Progenitor cell of endocrine pancreas (in vitro differentiated cells): ENCODE data around the gene PLEKHA3. TPM values are rescaled to one million over a fixed set of nuclear protein-coding genes. Genes with fewer than 3 reads are reported as not detected.
A peak's percentile ranks its signal among the peaks of the same experiment; 100 is the strongest.

Experiments used
- DNase-seq: peaks from one replicate; pipeline ENCODE4 v3.0.0; 2021; ENCODE audit warnings: low spot score; ENCODE audit not compliant: unreplicated experiment
- H3K27ac Mint-ChIP-seq: 2 replicates; pipeline ENCODE4 v1.8.0; 2021; ENCODE audit warnings: mild to moderate bottlenecking, moderate library complexity, mixed read lengths
- H3K27me3 Mint-ChIP-seq: 2 replicates; pipeline ENCODE4 v1.8.0; 2021; ENCODE audit warnings: mixed read lengths
- H3K36me3 Mint-ChIP-seq: 2 replicates; pipeline ENCODE4 v1.8.0; 2022; ENCODE audit warnings: mixed read lengths; ENCODE audit not compliant: insufficient read depth
- H3K4me1 Mint-ChIP-seq: 2 replicates; pipeline ENCODE4 v1.8.0; 2021; ENCODE audit warnings: low read depth, mixed read lengths
- H3K4me3 Mint-ChIP-seq: 2 replicates; pipeline ENCODE4 v1.8.0; 2021; ENCODE audit warnings: low read depth, mild to moderate bottlenecking, moderate library complexity, mixed read lengths
- H3K9me3 Mint-ChIP-seq: 2 replicates; pipeline ENCODE4 v1.8.0; 2021; ENCODE audit warnings: low read depth, mixed read lengths
- long read RNA-seq: library from polyadenylated mRNA; unstranded; transcript quantifications from one replicate; pipeline ENCODE4 v2.0.0, GENCODE V29; 2020
- total RNA-seq: library from RNA; stranded (reverse); gene quantifications from 2 replicates; pipeline ENCODE4 v1.2.1, GENCODE V29; 2021
- TF ChIP-seq, protein P1 (sequence below): fragments of 200-600 bp; sonication (generic); IDR thresholded peaks from one replicate; pipeline ENCODE4 v1.5.0; 2021; ENCODE audit warnings: antibody characterized with exemption, mild to moderate bottlenecking; ENCODE audit not compliant: unreplicated experiment

Gene PLEKHA3
- total RNA-seq, result 28.2 and 31.0 TPM in 2 replicates
- long read RNA-seq, full-length matches to known transcripts, result 1 of 3 reads
- long read RNA-seq, partial matches to known transcripts, result 1 of 3 reads
- long read RNA-seq, other reads (novel, unspliced or antisense), result 1 of 3 reads

DNA sequence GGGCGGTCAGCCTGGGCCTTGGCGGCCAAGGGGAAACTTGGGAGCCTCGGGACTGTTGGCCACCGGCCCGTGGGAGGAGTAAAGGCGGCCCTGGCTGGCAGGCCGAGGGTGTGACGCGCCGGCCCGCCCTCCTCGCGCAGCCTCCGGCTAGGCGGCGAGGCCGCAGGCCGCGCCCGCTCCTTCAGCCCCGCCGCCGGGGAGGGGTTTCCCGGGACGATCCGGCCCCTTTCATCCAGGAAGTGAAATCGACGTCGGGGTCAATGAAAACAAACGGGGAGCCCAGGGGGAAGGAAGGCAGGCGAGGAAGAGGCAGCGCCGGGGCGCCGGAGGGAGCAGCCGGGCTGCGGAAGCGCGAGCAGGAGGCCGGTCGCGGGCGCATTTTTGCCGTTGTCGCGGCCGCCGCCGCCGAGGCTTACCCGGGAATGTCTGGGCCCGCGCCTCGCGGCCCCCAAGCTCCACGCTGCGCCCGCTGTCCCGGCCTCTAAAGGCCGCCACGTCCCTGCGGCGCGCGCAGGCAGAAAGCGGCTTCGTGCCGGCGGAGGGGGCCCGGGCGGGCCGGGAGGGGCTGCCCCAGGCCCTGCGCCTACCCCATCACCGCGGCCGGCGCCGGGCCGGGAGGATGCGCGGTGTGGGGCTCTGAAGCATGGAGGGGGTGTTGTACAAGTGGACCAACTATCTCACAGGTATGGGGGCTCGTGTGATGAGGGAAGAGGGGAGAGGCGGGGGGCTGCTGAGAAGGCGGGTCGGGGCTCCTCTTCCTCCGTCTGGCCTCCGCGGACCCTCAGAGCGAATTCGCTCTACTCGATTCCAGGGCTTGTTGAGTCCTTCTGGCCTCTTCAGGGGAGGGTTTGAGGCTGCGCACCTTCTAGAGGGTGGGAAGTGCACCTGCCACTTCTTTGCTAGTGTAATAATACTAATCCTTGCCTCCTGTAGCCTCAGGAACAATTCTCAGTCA lies at the start of gene PLEKHA3:
Gene PLEKHA3, plus strand, starts transcription at position 231 of the 955 bp plus-strand sequence. Its CDS starts 413 bp downstream, at position 644.
- H3K27ac Mint-ChIP-seq, result peak within 1 kb of the TSS; percentile 99
- H3K36me3 Mint-ChIP-seq, result peaks cover under 1% of the 10 kb centered on the region
- TF ChIP-seq, protein P1, sequence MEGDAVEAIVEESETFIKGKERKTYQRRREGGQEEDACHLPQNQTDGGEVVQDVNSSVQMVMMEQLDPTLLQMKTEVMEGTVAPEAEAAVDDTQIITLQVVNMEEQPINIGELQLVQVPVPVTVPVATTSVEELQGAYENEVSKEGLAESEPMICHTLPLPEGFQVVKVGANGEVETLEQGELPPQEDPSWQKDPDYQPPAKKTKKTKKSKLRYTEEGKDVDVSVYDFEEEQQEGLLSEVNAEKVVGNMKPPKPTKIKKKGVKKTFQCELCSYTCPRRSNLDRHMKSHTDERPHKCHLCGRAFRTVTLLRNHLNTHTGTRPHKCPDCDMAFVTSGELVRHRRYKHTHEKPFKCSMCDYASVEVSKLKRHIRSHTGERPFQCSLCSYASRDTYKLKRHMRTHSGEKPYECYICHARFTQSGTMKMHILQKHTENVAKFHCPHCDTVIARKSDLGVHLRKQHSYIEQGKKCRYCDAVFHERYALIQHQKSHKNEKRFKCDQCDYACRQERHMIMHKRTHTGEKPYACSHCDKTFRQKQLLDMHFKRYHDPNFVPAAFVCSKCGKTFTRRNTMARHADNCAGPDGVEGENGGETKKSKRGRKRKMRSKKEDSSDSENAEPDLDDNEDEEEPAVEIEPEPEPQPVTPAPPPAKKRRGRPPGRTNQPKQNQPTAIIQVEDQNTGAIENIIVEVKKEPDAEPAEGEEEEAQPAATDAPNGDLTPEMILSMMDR, result no peak
- H3K9me3 Mint-ChIP-seq, result no peaks in the 10 kb centered on the region
- peaks cover 26% of the 10 kb centered on the region for H3K4me1 Mint-ChIP-seq
- peak; percentile 82 for DNase-seq
- H3K27me3 Mint-ChIP-seq, result no peaks in the 10 kb centered on the region
- peak within 1 kb of the TSS; percentile 88 for H3K4me3 Mint-ChIP-seq

DNA sequence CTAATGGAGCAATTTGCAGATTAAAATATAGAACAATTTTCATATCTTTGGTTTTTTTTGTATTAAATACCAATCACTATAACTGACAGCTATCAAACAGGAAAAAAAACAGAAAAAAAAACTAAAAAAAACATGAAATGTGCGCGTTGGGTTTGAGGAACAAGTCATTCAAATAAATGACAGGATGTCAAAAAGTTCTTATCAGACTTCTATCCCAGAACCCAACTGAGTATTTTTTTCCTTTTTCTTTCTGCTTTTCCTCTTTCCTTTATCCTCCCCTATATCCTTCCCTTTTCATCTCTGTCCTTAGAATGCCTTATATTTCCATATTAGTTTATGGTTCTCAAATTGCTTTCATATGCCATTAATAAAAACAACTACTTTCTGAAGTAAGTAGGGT lies 43.6 kb upstream of the PLEKHA3 start:
- Mint-ChIP-seq H3K36me3 (peaks cover 27% of the 10 kb centered on the region), H3K4me3 (no peak overlapping the region), H3K27ac (no peak overlapping the region), H3K27me3 (no peaks in the 10 kb centered on the region), H3K4me1 (no peaks in the 10 kb centered on the region), H3K9me3 (no peaks in the 10 kb centered on the region)
- no peak for DNase-seq
- TF ChIP-seq, protein P1, result no peak

DNA sequence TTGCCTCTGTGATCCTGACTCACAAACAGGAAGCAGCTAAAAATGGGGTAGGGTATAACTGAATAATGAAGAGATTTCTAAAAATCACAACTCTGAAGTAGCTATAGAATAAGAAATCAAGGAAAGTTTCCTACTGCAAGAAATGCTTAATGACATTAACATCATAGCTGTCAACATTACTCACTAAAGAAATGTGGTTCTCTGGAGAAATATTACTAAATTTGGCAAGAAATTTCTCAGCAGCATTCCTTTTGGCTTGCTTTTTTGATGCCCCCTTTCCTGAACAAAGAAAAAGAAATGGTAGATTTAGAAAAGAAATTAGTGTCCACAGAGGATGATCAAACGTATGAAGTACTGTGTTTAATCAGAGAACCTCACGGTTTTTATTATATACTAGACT lies 38.8 kb upstream of the PLEKHA3 start:
- no peak for DNase-seq
- H3K9me3 Mint-ChIP-seq, result no peaks in the 10 kb centered on the region
- H3K27ac Mint-ChIP-seq, result no peak overlapping the region
- H3K36me3 Mint-ChIP-seq, result peaks cover 25% of the 10 kb centered on the region
- no peaks in the 10 kb centered on the region for H3K27me3 Mint-ChIP-seq
- no peaks in the 10 kb centered on the region for H3K4me1 Mint-ChIP-seq
- no peak overlapping the region for H3K4me3 Mint-ChIP-seq
- TF ChIP-seq, protein P1, result no peak

DNA sequence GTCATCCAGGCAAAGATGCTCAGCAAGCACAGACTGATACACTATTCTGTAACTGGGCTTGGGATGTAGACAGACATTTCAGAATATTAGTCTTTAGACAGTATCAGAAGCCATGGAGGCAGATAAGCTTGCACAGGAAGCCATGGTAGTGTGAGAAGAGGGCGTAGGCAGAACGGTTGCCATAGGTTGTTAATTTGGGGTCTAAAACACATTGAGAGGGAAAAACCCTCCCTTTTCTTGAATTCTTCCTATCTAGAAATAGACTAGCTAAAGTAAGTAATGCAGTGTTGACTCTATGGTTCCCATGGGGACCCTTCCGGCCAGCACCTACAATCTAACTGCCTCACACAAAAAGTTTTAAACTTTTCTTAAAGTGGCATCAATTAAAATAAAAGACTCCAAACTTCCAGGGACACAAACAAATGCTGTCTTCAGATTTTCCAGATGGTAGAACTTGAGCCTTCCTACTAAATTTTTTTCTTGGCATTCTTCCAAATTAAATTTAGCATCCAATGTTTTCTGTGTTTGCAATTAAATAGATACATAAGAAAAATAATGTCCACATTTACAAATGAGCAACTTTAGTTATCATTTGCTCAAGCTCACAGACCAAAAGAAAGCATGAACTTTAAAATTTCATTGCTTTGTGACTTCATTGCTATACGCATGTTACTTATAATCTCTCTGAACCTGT lies 31.1 kb upstream of the PLEKHA3 start:
- H3K4me3 Mint-ChIP-seq, result peak overlapping the region; percentile 84
- TF ChIP-seq, protein P1, result no peak
- peaks cover 20% of the 10 kb centered on the region for H3K4me1 Mint-ChIP-seq
- no peak for DNase-seq
- H3K9me3 Mint-ChIP-seq, result no peaks in the 10 kb centered on the region
- peak overlapping the region; percentile 80 for H3K27ac Mint-ChIP-seq
- peaks cover 20% of the 10 kb centered on the region for H3K36me3 Mint-ChIP-seq
- no peaks in the 10 kb centered on the region for H3K27me3 Mint-ChIP-seq
